H9 (cell line): ENCODE data around the gene SNTG2. TPM values are rescaled to one million over a fixed set of nuclear protein-coding genes. Genes with fewer than 3 reads are reported as not detected.

ENCODE experiments used
- DNase-seq: peaks from one replicate; pipeline ENCODE4 v3.0.0-alpha.2; 2017
- H2AFZ ChIP-seq: one replicate; pipeline ENCODE4 v1.6.1; 2013; ENCODE audit warnings: mild to moderate bottlenecking, low read length, control low read depth, moderate library complexity
- H2AK5ac ChIP-seq: 2 replicates; pipeline ENCODE4 v1.6.1; 2013; ENCODE audit warnings: low read length, control low read depth, mixed read lengths; ENCODE audit not compliant: insufficient read length
- H2BK120ac ChIP-seq: one replicate; pipeline ENCODE4 v1.6.1; 2013; ENCODE audit warnings: low read depth, mild to moderate bottlenecking, low read length, control low read depth, inconsistent platforms; ENCODE audit not compliant: poor library complexity, severe bottlenecking
- H2BK12ac ChIP-seq: 2 replicates; pipeline ENCODE4 v1.6.1; 2013; ENCODE audit warnings: low read length, control low read depth, mixed read lengths, low read depth; ENCODE audit not compliant: insufficient read length
- H2BK15ac ChIP-seq: 2 replicates; pipeline ENCODE4 v1.6.1; 2013; ENCODE audit warnings: low read depth, low read length, control low read depth
- H2BK20ac ChIP-seq: one replicate; pipeline ENCODE4 v1.6.1; 2013; ENCODE audit warnings: low read depth, mild to moderate bottlenecking, low read length, control low read depth, inconsistent platforms; ENCODE audit not compliant: poor library complexity, severe bottlenecking
- H2BK5ac ChIP-seq: 2 replicates; pipeline ENCODE4 v1.6.1; 2013; ENCODE audit warnings: low read length, control low read depth, mixed read lengths; ENCODE audit not compliant: insufficient read length
- H3K14ac ChIP-seq: 2 replicates; pipeline ENCODE4 v1.6.1; 2013; ENCODE audit warnings: low read length, control low read depth; ENCODE audit not compliant: insufficient read depth
- H3K18ac ChIP-seq: 2 replicates; pipeline ENCODE4 v1.6.1; 2013; ENCODE audit warnings: low read depth, mild to moderate bottlenecking, mixed read lengths, low read length, control low read depth; ENCODE audit not compliant: insufficient read length
- H3K23ac ChIP-seq: 2 replicates; pipeline ENCODE4 v1.6.1; 2013; ENCODE audit warnings: low read length, control low read depth, mixed read lengths, low read depth; ENCODE audit not compliant: insufficient read length
- H3K23me2 ChIP-seq: 2 replicates; pipeline ENCODE4 v1.6.1; 2013; ENCODE audit warnings: low read depth, mild to moderate bottlenecking, mixed read lengths, low read length, control low read depth; ENCODE audit not compliant: insufficient read length, poor library complexity, severe bottlenecking
- H3K27ac ChIP-seq: 2 replicates; pipeline ENCODE4 v1.5.1; 2013; ENCODE audit warnings: low read length, control low read depth, mixed read lengths, low read depth; ENCODE audit not compliant: insufficient read length
- H3K27me3 ChIP-seq: 2 replicates; pipeline ENCODE4 v1.6.1; 2013; ENCODE audit warnings: low read length, control low read depth, inconsistent platforms; ENCODE audit not compliant: insufficient read depth
- H3K4ac ChIP-seq: 2 replicates; pipeline ENCODE4 v1.6.1; 2013; ENCODE audit warnings: low read depth, mild to moderate bottlenecking, control low read depth, inconsistent platforms, low read length, moderate library complexity
- H3K4me1 ChIP-seq: 2 replicates; pipeline ENCODE4 v1.6.1; 2013; ENCODE audit warnings: low read length, control low read depth, inconsistent platforms; ENCODE audit not compliant: insufficient read depth
- H3K4me2 ChIP-seq: 2 replicates; pipeline ENCODE4 v1.6.1; 2013; ENCODE audit warnings: low read length, control low read depth, mixed read lengths; ENCODE audit not compliant: insufficient read length, insufficient read depth
- H3K56ac ChIP-seq: 2 replicates; pipeline ENCODE4 v1.6.1; 2013; ENCODE audit warnings: low read depth, mild to moderate bottlenecking, mixed read lengths, low read length, control low read depth; ENCODE audit not compliant: insufficient read length
- H3K79me1 ChIP-seq: 2 replicates; pipeline ENCODE4 v1.6.1; 2013; ENCODE audit warnings: low read depth, mild to moderate bottlenecking, moderate library complexity, low read length, control low read depth, inconsistent platforms; ENCODE audit not compliant: insufficient read depth, poor library complexity, severe bottlenecking
- H3K79me2 ChIP-seq: 2 replicates; pipeline ENCODE4 v1.6.1; 2013; ENCODE audit warnings: low read length, control low read depth, inconsistent platforms; ENCODE audit not compliant: insufficient read depth
- H3K9ac ChIP-seq: 2 replicates; pipeline ENCODE4 v1.6.1; 2013; ENCODE audit warnings: low read length, control low read depth, mixed read lengths; ENCODE audit not compliant: insufficient read length; ENCODE audit errors: extremely low read depth
- H3K9me3 ChIP-seq: one replicate; pipeline ENCODE4 v1.6.1; 2013; ENCODE audit warnings: low read depth, low read length, inconsistent platforms; ENCODE audit not compliant: control insufficient read depth
- H3T11ph ChIP-seq: one replicate; pipeline ENCODE4 v1.6.1; 2013; ENCODE audit warnings: mild to moderate bottlenecking, low read length, control low read depth, inconsistent platforms
- H4K20me1 ChIP-seq: one replicate; pipeline ENCODE4 v1.6.1; 2013; ENCODE audit not compliant: control insufficient read depth, insufficient read length, insufficient read depth
- H4K5ac ChIP-seq: 2 replicates; pipeline ENCODE4 v1.6.1; 2013; ENCODE audit warnings: low read depth, mild to moderate bottlenecking, mixed read lengths, low read length, control low read depth; ENCODE audit not compliant: insufficient read length
- H4K8ac ChIP-seq: replicated peaks from 2 replicates; pipeline ENCODE4 v1.6.1; 2013; ENCODE audit warnings: low read length, control low read depth, mixed read lengths, low read depth; ENCODE audit not compliant: insufficient read length
- H4K91ac ChIP-seq: 2 replicates; pipeline ENCODE4 v1.6.1; 2013; ENCODE audit warnings: low read depth, mild to moderate bottlenecking, moderate library complexity, mixed read lengths, low read length, control low read depth; ENCODE audit not compliant: insufficient read length
- H3K27ac Mint-ChIP-seq, 3 experiments: 2 replicates in 2 of 3; 3 replicates in 1 of 3; pipeline ENCODE4 v1.8.0; 2020 to 2021; ENCODE audit warnings: mixed read lengths in 3 of 3, mild to moderate bottlenecking in 1 of 3, moderate library complexity in 1 of 3
- H3K27me3 Mint-ChIP-seq: 2 replicates; pipeline ENCODE4 v1.8.0; 2021; ENCODE audit warnings: low read depth, mild to moderate bottlenecking, moderate library complexity, mixed read lengths
- H3K36me3 Mint-ChIP-seq, 3 experiments: 2 replicates in 2 of 3; 3 replicates in 1 of 3; pipeline ENCODE4 v1.8.0; 2020 to 2021; ENCODE audit warnings: low read depth in 3 of 3, mixed read lengths in 3 of 3; ENCODE audit not compliant: insufficient read depth in 1 of 3
- H3K4me1 Mint-ChIP-seq, 2 experiments: 2 replicates each; pipeline ENCODE4 v1.8.0; 2020; ENCODE audit warnings: mixed read lengths in 2 of 2
- H3K4me3 Mint-ChIP-seq, 2 experiments: 2 replicates in 1 of 2; 3 replicates in 1 of 2; pipeline ENCODE4 v1.8.0; 2020 to 2021; ENCODE audit warnings: mild to moderate bottlenecking in 2 of 2, mixed read lengths in 2 of 2, moderate library complexity in 1 of 2
- H3K9me3 Mint-ChIP-seq, 2 experiments: 2 replicates in 1 of 2; 3 replicates in 1 of 2; pipeline ENCODE4 v1.8.0; 2020; ENCODE audit warnings: mild to moderate bottlenecking in 2 of 2, mixed read lengths in 2 of 2, moderate library complexity in 1 of 2
- total RNA-seq: library from RNA; stranded (reverse); gene quantifications from 2 replicates; pipeline ENCODE4 v1.2.1, GENCODE V29; 2021
- TF ChIP-seq, protein P1 (sequence below): fragments of 200-600 bp; sonication (generic); conservative IDR thresholded peaks from 3 replicates; pipeline ENCODE4 v1.8.0; 2021; ENCODE audit warnings: antibody characterized with exemption, mild to moderate bottlenecking

Gene SNTG2
- total RNA-seq, 1 experiment from 2014 or later = 13.2 TPM

- no peak overlapping the region for H2AFZ ChIP-seq
- no peak overlapping the region for H3K27ac ChIP-seq
- no peak for DNase-seq
- TF ChIP-seq, protein P1, sequence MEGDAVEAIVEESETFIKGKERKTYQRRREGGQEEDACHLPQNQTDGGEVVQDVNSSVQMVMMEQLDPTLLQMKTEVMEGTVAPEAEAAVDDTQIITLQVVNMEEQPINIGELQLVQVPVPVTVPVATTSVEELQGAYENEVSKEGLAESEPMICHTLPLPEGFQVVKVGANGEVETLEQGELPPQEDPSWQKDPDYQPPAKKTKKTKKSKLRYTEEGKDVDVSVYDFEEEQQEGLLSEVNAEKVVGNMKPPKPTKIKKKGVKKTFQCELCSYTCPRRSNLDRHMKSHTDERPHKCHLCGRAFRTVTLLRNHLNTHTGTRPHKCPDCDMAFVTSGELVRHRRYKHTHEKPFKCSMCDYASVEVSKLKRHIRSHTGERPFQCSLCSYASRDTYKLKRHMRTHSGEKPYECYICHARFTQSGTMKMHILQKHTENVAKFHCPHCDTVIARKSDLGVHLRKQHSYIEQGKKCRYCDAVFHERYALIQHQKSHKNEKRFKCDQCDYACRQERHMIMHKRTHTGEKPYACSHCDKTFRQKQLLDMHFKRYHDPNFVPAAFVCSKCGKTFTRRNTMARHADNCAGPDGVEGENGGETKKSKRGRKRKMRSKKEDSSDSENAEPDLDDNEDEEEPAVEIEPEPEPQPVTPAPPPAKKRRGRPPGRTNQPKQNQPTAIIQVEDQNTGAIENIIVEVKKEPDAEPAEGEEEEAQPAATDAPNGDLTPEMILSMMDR = no peak
- peaks cover 4% of the 10 kb centered on the region for H3K23me2 ChIP-seq
- no peak overlapping the region for H3K4me2 ChIP-seq
- H2BK120ac ChIP-seq = no peak overlapping the region
- H3K27ac Mint-ChIP-seq = no peak overlapping the region
- peaks cover 5% of the 10 kb centered on the region for H3K27me3 Mint-ChIP-seq
- no peaks in the 10 kb centered on the region for H3K9me3 ChIP-seq
- no peak overlapping the region for H2BK5ac ChIP-seq
- no peaks in the 10 kb centered on the region for H3K79me2 ChIP-seq
- no peak overlapping the region for H3K23ac ChIP-seq
- H3K4ac ChIP-seq = no peak overlapping the region
- no peaks in the 10 kb centered on the region for H3K79me1 ChIP-seq
- H4K91ac ChIP-seq = no peak overlapping the region
- H4K5ac ChIP-seq = no peak overlapping the region
- no peak overlapping the region for H3T11ph ChIP-seq
- peaks cover 6% of the 10 kb centered on the region for H3K4me1 ChIP-seq
- H3K18ac ChIP-seq = no peak overlapping the region
- no peak overlapping the region for H2BK20ac ChIP-seq
- no peaks in the 10 kb centered on the region for H4K20me1 ChIP-seq
- no peak overlapping the region for H3K14ac ChIP-seq
- H3K36me3 Mint-ChIP-seq = peaks cover 9 to 11% (median 9%) of the 10 kb centered on the region in 3 experiments
- peaks cover 35 to 36% of the 10 kb centered on the region in 2 experiments for H3K4me1 Mint-ChIP-seq
- H2AK5ac ChIP-seq = no peak overlapping the region
- H3K27me3 ChIP-seq = no peaks in the 10 kb centered on the region
- H3K56ac ChIP-seq = no peak overlapping the region
- H4K8ac ChIP-seq = no peak overlapping the region
- no peak overlapping the region for H3K9ac ChIP-seq
- H3K9me3 Mint-ChIP-seq = peaks cover 13 to 16% of the 10 kb centered on the region in 2 experiments
- no peak overlapping the region for H2BK15ac ChIP-seq
- H3K4me3 Mint-ChIP-seq = no peak overlapping the region
- no peak overlapping the region for H2BK12ac ChIP-seq
Observed at GRCh38 chr2:944693-945092, 6.0 kb upstream of the SNTG2 start.
